Measurements from ENCODE around the gene DNASE1L3.

GRCh38 chr3:58242340-58242739 is 31.6 kb upstream of the DNASE1L3 start:
- TF ChIP-seq SALL2 (CRISPR knock-in tag; IDR thresholded peaks at IDR 0.05) (no peak), NFRKB (IDR thresholded peaks at IDR 0.05) (no peak), FLYWCH1 (CRISPR knock-in tag; IDR thresholded peaks at IDR 0.05) (no peak), POLR2A (IDR thresholded peaks at IDR 0.05; ENCODE audit: insufficient read depth in 1 of 2, low read depth in 2 of 2, low read length in 2 of 2) (no peak), PREB (CRISPR knock-in tag; IDR thresholded peaks at IDR 0.05) (no peak)
